Smooth muscle cell (in vitro differentiated cells): ENCODE data around the gene FAM90A1. TPM values are rescaled to one million over a fixed set of nuclear protein-coding genes. Genes with fewer than 3 reads are reported as not detected.
"Not testable (repeated sequence)": the region's sequence is repeated elsewhere in the genome, so short reads cannot be mapped to it uniquely, and the experiment has no call there.

Experiments used
- DNase-seq: peaks from one replicate; lab custom pipeline; 2025; ENCODE audit not compliant: unreplicated experiment; lab: John Stamatoyannopoulos, UW
- H2AFZ ChIP-seq: fragments of 200-600 bp; sonication (generic); 2 replicates; pipeline ENCODE4 v1.6.0; 2016; ENCODE audit warnings: antibody characterized with exemption, low read depth, mild to moderate bottlenecking
- H3F3A ChIP-seq: fragments of 200-600 bp; sonication (generic); 2 replicates; pipeline ENCODE4 v1.6.0; 2017; ENCODE audit warnings: antibody characterized with exemption, low read depth
- H3K27ac ChIP-seq: fragments of 200-600 bp; sonication (generic); 2 replicates; pipeline ENCODE4 v1.5.1; 2016; ENCODE audit warnings: low read depth, mild to moderate bottlenecking
- H3K27me3 ChIP-seq: fragments of 200-600 bp; sonication (generic); 2 replicates; pipeline ENCODE4 v1.6.1; 2016; ENCODE audit warnings: low read depth, mild to moderate bottlenecking
- H3K36me3 ChIP-seq: fragments of 200-600 bp; sonication (generic); 2 replicates; pipeline ENCODE4 v1.5.1; 2016; ENCODE audit warnings: low read depth
- H3K4me1 ChIP-seq: fragments of 200-600 bp; sonication (generic); 2 replicates; pipeline ENCODE4 v1.5.1; 2016; ENCODE audit warnings: low read depth
- H3K4me2 ChIP-seq: fragments of 200-600 bp; sonication (generic); 2 replicates; pipeline ENCODE4 v1.6.0; 2016; ENCODE audit warnings: mild to moderate bottlenecking
- H3K4me3 ChIP-seq: fragments of 200-600 bp; sonication (generic); 2 replicates; pipeline ENCODE4 v1.5.1; 2016; ENCODE audit warnings: mild to moderate bottlenecking
- H3K79me2 ChIP-seq: fragments of 200-600 bp; sonication (generic); 2 replicates; pipeline ENCODE4 v1.6.0; 2016; ENCODE audit warnings: low read depth, mild to moderate bottlenecking
- H3K9ac ChIP-seq: fragments of 200-600 bp; sonication (generic); 2 replicates; pipeline ENCODE4 v1.6.0; 2016; ENCODE audit warnings: low read depth
- H3K9me3 ChIP-seq: fragments of 200-600 bp; sonication (generic); replicated peaks from 2 replicates; pipeline ENCODE4 v1.5.1; 2016; ENCODE audit warnings: low read depth
- H4K20me1 ChIP-seq: fragments of 200-600 bp; sonication (generic); 2 replicates; pipeline ENCODE4 v1.6.0; 2016; ENCODE audit warnings: low read depth
- WGBS: methylation state at CpG from one replicate; pipeline ENCODE4 v1.1.7; 2016; ENCODE audit warnings: low lambda C conversion rate; 5-methylcytosine and 5-hydroxymethylcytosine counted together
- polyA plus RNA-seq: library from polyadenylated mRNA; unstranded; fragments of >200 nt; fragmentation: Nextera tagmentation; extraction: Ambion mirVana; gene quantifications from 2 replicates; pipeline ENCODE4 v1.2.1, GENCODE V29; 2016
- total RNA-seq: library from RNA; depleted of rRNA; stranded (reverse); fragments of >200 nt; gene quantifications from 2 replicates; pipeline ENCODE4 v1.2.3, GENCODE V29; 2014

FAM90A1 gene, protein sequence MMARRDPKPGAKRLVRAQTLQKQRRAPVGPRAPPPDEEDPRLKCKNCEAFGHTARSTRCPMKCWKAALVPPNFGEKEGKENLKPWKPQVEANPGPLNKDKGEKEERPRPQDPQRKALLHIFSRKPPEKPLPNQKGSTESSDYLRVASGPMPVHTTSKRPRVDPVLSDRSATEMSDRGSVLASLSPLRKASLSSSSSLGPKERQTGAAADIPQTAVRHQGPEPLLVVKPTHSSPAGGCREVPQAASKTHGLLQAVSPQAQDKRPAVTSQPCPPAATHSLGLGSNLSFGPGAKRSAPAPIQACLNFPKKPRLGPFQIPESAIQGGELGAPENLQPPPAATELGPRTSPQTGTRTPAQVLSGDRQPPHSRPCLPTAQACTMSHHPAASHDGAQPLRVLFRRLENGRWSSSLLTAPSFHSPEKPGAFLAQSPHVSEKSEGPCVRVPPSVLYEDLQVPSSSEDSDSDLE
- total RNA-seq, result not detected in 2 replicates
- not detected in 2 replicates for polyA plus RNA-seq

DNA sequence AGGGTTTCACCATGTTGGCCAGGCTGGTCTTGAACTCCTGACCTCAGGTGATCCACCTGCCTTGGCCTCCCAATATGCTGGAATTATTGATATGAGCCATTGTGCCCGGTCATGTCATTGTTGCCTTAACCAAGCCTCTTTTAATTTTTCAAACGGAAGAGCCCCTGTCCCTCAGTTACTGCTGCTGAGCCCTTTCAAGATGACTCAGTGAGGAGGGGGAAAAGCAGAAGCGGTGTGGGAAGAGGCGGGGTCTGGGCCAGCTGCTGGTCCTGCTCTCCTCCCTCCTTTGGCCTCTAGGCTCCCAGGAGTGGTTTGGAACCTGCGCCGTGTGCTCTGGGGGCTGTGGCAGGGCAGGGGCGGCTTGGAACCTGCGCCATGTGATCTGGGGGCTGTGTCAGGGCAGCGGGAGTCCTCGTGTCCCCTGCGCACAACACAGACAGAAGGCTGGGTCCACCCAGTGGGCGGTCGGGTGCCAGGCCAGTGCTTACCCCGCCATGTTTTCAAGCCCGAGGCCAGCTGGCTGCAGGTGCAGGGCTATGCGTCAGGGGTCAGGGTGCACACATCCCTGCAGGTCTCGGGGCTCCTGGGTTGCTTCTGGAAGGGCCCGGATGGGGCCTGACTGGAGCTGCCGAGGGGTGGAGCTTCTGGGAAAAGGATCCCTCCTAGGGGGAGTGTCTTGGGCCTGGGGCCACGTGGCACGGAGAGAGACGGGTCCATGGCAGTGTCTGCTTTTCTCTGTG lies at the start of gene FAM90A1:
Gene FAM90A1 (minus strand): TSS at position 627 of the 740 bp plus-strand sequence. CDS start 2,786 bp downstream, outside the sequence.
- not testable (repeated sequence) for H3K79me2 ChIP-seq, H3K27me3 ChIP-seq, H3K36me3 ChIP-seq, H3K9ac ChIP-seq, H3K27ac ChIP-seq, H3K4me1 ChIP-seq, H3F3A ChIP-seq, H3K4me2 ChIP-seq, H3K9me3 ChIP-seq, H2AFZ ChIP-seq, DNase-seq, H3K4me3 ChIP-seq, H4K20me1 ChIP-seq
- 83% methylated on average over 22 of the region's 22 CpGs for WGBS

DNA sequence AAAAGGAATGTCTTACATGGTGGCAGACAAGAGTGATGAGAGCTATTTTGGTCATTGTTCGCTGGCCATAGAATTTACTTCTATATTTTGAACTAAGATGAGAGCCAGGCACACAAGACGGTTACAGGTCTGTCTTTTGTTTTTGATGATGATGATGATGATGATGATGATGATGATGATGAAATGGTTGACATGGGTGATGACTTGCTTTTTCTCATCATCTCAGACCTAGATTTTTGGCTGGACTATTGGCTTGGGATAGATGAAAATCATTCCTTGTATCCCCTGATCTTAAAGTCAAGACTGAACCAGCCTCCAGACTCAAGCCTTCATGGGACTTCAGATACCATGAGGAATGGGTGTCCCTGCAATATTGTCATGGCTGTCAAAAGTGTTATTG lies 49.0 kb upstream of the FAM90A1 start:
- not testable (repeated sequence) for H3K4me3 ChIP-seq, H3K9ac ChIP-seq, H4K20me1 ChIP-seq, H3F3A ChIP-seq, H3K27ac ChIP-seq, H3K4me1 ChIP-seq, H2AFZ ChIP-seq, H3K79me2 ChIP-seq, H3K36me3 ChIP-seq, H3K9me3 ChIP-seq, H3K27me3 ChIP-seq, DNase-seq, H3K4me2 ChIP-seq
- whole genome bisulfite sequencing, result 89% methylated on average over 2 of the region's 2 CpGs

DNA sequence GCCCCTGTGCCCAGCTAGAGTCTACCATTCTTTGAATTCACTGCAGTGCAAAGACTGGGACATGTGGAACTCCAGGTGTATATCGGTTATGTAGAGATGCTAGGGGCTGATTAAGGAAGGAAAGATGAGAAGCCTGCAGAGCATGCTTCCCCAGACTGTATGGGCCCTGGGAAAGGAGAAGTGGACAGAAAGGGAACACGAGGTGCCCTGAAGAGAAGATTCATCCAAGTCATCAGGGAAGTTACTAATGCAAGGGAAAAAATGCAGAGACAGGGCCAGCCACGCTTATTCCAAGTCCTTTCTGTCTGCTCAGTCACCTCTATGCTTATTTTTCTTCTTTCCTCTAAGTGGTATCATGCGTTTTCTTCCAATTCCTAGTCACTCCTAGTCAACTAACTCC lies 39.3 kb upstream of the FAM90A1 start:
- H3K4me1 ChIP-seq, H3K36me3 ChIP-seq, H4K20me1 ChIP-seq, H3K4me2 ChIP-seq, H3K9ac ChIP-seq, H3K27me3 ChIP-seq, H3K27ac ChIP-seq, H3K4me3 ChIP-seq, H3K79me2 ChIP-seq, DNase-seq, H2AFZ ChIP-seq, H3K9me3 ChIP-seq, H3F3A ChIP-seq: not testable (repeated sequence)
- WGBS, result 79% methylated on average over 4 of the region's 4 CpGs

DNA sequence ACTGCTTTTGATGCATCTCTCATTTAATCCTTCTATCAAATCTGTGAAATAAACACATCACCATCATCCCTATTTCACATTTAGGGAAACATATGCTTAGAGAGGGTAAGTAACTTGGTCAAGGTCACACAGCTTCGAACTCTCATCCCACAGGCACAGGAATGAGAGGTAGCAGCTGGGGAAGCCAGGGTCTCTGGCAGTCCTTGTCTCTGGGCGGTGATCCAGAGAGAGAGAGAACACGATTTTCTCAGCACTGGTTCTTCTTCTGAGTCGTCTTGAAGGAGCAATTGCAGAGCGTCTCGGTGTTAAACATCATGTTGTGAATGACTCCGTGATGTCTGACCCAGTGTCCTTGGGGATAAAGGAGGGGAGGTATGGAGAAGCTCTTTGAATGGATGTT lies 36.8 kb upstream of the FAM90A1 start:
- 92% methylated on average over 7 of the region's 7 CpGs for WGBS
- not testable (repeated sequence) for H4K20me1 ChIP-seq, H3K36me3 ChIP-seq, H3K4me1 ChIP-seq, DNase-seq, H3F3A ChIP-seq, H3K9me3 ChIP-seq, H3K79me2 ChIP-seq, H3K4me2 ChIP-seq, H3K4me3 ChIP-seq, H3K27ac ChIP-seq, H2AFZ ChIP-seq, H3K27me3 ChIP-seq, H3K9ac ChIP-seq

DNA sequence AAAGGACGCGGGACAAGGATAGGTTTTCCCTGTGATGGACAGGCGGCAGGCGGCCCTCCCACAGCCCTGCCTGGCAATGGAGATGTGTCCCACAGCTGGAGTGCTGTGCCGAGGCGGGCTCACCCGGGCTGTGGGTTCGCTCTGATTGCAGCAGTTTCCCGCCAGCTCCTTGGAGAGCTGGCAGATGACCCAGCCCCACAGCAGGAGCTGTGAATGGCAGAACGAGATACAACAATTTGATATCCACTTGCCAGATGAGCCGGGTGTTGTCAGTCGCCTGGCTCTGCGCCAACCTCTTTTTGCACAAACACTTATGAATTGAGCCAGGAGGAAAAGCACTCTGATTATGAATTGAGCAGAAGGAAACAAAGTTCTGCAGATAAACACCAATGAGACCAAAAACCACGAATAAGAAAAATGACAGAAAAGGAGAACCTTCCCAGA lies 33.7 kb upstream of the FAM90A1 start:
- not testable (repeated sequence) for H3K79me2 ChIP-seq, H3K4me1 ChIP-seq, H3K4me3 ChIP-seq, H3K9ac ChIP-seq, H3K4me2 ChIP-seq, H3K27me3 ChIP-seq, DNase-seq, H3F3A ChIP-seq, H2AFZ ChIP-seq, H3K36me3 ChIP-seq, H3K9me3 ChIP-seq, H3K27ac ChIP-seq, H4K20me1 ChIP-seq
- 88% methylated on average over 14 of the region's 14 CpGs for WGBS

DNA sequence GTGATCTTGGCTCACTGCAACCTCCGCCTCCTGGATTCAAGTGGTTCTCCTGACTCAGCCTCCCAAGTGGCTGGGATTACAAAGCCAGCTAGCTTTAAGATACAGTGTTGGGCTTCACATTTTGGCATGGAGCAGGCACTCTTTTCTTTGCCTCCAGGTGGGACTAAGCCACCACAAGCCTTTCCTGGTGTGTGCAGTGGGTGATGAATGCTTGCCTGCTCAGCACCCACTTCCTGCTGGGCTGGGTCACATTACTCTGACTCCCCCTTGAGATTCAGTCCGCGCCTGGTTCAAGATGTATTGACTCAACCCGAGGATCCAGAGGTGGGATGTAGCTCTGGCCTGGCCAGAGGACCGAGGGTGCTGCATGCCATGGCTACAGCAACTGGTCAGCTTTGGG lies 28.9 kb upstream of the FAM90A1 start:
- H3K4me2 ChIP-seq, H3K79me2 ChIP-seq, H3K27me3 ChIP-seq, H2AFZ ChIP-seq, H3K36me3 ChIP-seq, H3K4me3 ChIP-seq, H4K20me1 ChIP-seq, DNase-seq, H3F3A ChIP-seq, H3K9me3 ChIP-seq, H3K27ac ChIP-seq, H3K4me1 ChIP-seq, H3K9ac ChIP-seq: not testable (repeated sequence)
- WGBS, result 86% methylated on average over 5 of the region's 5 CpGs

DNA sequence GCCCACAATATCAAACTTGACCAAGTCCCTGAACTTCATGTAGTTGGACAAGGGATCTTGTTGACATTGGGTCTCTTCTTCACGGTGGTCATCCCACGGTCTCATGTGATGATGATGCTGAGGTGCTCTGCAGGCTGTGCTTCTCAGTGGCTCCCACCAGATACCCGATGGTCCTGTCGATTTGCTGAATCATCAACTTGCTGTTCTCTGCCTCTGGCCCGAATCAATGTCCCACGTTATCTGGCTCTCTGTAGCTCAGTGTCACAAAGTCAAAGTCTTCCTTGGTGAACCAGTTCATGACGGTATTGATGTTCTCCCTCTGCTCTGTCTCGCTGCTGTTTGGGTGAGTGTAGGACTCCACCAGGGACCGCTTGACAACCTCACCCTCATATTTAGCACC lies 27.3 kb upstream of the FAM90A1 start:
- not testable (repeated sequence) for H3K36me3 ChIP-seq, H3K4me2 ChIP-seq, H3K9ac ChIP-seq, H3K27ac ChIP-seq, H3F3A ChIP-seq, H3K4me1 ChIP-seq, H3K9me3 ChIP-seq, H3K79me2 ChIP-seq, H3K27me3 ChIP-seq, H3K4me3 ChIP-seq, H4K20me1 ChIP-seq, H2AFZ ChIP-seq, DNase-seq
- 97% methylated on average over 9 of the region's 9 CpGs for WGBS

DNA sequence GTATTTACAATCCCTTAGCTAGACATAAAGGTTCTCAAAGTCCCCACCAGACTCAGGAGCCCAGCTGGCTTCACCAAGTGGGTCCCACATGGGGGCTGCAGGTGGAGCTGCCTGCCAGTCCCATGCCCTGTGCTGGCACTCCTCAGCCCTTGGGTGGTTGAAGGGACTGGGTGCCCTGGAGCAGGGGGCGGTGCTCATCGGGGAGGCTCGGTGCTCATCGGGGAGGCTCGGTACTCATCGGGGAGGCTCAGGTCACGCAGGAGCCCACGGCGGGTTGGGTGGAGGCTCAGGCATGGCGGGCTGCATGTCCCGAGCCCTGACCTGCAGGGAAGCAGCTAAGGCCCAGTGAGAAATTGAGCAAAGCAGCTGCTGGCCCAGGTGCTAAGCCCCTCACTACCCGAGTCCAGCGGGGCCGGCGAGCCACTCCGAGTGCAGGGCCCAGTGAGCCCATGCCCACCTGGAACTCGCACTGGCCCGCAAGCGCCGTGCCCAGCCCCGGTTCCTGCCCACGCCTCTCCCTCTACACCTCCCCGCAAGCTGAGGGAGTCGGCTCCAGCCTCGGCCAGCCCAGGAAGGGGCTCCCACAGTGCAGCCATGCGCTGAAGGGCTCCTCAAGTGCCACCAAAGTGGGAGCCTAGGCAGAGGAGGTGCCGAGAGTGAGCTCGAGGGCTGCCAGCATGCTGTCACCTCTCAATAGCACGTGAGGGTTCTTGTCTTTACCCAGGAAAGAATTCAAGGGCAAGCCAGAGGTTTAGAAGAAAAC lies 24.8 kb upstream of the FAM90A1 start:
- not testable (repeated sequence) for H3K9ac ChIP-seq

More for the DNA sequence above, 24.8 kb upstream of the FAM90A1 start:
- H3F3A ChIP-seq, H3K4me3 ChIP-seq, H2AFZ ChIP-seq, H3K9me3 ChIP-seq, H3K36me3 ChIP-seq, H3K4me2 ChIP-seq, H3K79me2 ChIP-seq, DNase-seq, H4K20me1 ChIP-seq, H3K27me3 ChIP-seq, H3K4me1 ChIP-seq, H3K27ac ChIP-seq: not testable (repeated sequence)
- WGBS, result 97% methylated on average over 19 of the region's 29 CpGs
